ENCODE measurements around the gene AFG1L. TPM values are rescaled to one million over a fixed set of nuclear protein-coding genes. Genes with fewer than 3 reads are reported as not detected.

Gene AFG1L
- total and polyA plus RNA-seq, 10 donors = 1.8 to 13.0 (median 4.4) TPM

DNA sequence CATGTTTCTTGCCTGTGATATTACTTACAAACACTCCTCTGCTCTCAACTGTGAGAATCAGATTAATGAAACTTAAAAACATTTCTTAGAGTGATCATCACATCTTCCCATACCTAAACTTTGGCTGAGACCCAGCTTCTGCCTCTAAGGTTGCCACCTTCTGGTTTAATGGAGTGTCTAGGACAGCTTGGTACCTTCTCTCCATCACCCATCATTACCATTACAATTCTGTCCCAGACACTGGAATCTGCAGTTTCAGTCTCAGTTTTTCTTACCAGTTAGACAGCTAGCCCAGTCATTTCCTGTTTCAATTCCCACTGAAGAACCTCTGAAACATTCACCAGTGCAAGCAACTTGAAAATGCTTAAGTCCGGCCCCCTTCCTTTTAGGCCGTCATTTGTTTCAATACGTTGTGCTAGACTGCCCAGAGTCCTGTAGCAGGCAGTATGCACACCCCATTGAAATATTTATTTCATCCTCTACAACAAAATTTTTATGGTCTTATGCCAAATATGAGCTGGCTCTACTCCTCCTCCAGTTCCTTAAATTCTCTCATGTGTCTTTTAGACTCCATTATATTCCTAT, 158.8 kb downstream of the AFG1L start:
- no peak for TF ChIP-seq POLR2AphosphoS5 (IDR thresholded peaks at IDR 0.05)
- TF ChIP-seq POLR2A (IDR thresholded peaks at IDR 0.05) = no peak
- TF ChIP-seq, protein P1, sequence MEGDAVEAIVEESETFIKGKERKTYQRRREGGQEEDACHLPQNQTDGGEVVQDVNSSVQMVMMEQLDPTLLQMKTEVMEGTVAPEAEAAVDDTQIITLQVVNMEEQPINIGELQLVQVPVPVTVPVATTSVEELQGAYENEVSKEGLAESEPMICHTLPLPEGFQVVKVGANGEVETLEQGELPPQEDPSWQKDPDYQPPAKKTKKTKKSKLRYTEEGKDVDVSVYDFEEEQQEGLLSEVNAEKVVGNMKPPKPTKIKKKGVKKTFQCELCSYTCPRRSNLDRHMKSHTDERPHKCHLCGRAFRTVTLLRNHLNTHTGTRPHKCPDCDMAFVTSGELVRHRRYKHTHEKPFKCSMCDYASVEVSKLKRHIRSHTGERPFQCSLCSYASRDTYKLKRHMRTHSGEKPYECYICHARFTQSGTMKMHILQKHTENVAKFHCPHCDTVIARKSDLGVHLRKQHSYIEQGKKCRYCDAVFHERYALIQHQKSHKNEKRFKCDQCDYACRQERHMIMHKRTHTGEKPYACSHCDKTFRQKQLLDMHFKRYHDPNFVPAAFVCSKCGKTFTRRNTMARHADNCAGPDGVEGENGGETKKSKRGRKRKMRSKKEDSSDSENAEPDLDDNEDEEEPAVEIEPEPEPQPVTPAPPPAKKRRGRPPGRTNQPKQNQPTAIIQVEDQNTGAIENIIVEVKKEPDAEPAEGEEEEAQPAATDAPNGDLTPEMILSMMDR (IDR thresholded peaks at IDR 0.05 in 8 of 11, conservative IDR thresholded peaks at IDR 0.05 in 3 of 11) = no peak
- peaks cover 0 to 24% (median 15%) of the 10 kb centered on the region in 6 donors for H3K4me1 ChIP-seq
- H3K27me3 ChIP-seq (replicated peaks in 1 of 7) = no peaks in the 10 kb centered on the region
- 11 to 26% (median 13%) methylated on average over 3 of the region's 3 CpGs for WGBS, 5 donors
- H3K4me3 ChIP-seq = no peak overlapping the region
- H3K9me3 ChIP-seq = no peaks in the 10 kb centered on the region
- H3K27ac ChIP-seq = peak overlapping the region in 6 of 8 donors; percentile 40 to 76 (median 61)
- no peaks in the 10 kb centered on the region for H3K36me3 ChIP-seq
- intact Hi-C loops (cut with DNase I; ENCODE audit: low total_unique reads) = no loop called here
- no peak for DNase-seq

DNA sequence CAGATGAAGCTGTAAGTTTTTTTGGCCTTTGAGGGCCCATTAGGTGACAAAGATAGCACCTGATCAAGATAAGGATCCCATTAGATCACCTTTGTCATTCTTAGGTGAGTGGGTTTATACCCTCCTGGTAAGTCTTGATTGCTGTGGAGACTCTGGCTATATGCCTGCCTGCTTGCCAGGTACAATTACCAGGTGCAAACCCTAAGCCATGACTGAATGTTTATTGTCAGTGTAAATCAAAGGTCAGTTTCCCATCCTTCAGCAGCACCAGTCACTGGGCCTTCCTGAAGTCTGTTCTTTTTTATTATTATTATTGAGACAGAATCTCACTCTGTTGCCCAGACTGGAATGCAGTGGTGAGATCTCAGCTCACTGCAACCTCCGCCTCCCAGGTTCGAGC, 159.5 kb downstream of the AFG1L start:
- 97 to 100% (median 100%) methylated on average over 2 of the region's 2 CpGs for WGBS, 5 donors
- Histone ChIP-seq H3K36me3 (no peaks in the 10 kb centered on the region), H3K27me3 (replicated peaks in 1 of 7) (no peaks in the 10 kb centered on the region), H3K9me3 (no peaks in the 10 kb centered on the region), H3K4me1 (peaks cover 0 to 24% (median 15%) of the 10 kb centered on the region in 6 donors), H3K27ac (peak overlapping the region in 3 of 8 donors; percentile 62 to 76 (median 63)), H3K4me3 (no peak overlapping the region)
- DNase-seq = no peak
- intact Hi-C loops (cut with DNase I; ENCODE audit: low total_unique reads) = no loop called here
- TF ChIP-seq POLR2AphosphoS5 (IDR thresholded peaks at IDR 0.05) (no peak), POLR2A (IDR thresholded peaks at IDR 0.05) (no peak)
- TF ChIP-seq, protein P1 (IDR thresholded peaks at IDR 0.05 in 8 of 11, conservative IDR thresholded peaks at IDR 0.05 in 3 of 11) = no peak

DNA sequence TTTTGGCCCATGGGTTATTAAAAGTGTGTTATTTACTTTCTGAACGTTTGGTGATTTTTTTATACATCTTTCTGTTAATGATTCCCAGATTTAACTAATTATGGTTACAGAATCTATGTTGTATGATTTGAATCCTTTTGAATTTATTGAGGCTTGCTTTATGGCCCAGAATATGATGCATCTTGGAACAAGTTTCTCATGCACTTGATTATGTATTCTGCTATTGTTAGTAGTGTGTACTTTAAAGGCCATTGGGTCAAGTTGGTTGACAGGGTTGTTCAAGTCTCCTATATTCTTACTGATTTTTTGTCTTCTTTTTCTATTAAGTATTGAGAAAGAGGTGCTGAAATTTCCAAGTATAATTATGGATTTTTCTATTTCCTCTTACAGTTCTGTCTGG, 160.8 kb downstream of the AFG1L start:
- intact Hi-C loops (cut with DNase I; ENCODE audit: low total_unique reads) = no loop called here

DNA sequence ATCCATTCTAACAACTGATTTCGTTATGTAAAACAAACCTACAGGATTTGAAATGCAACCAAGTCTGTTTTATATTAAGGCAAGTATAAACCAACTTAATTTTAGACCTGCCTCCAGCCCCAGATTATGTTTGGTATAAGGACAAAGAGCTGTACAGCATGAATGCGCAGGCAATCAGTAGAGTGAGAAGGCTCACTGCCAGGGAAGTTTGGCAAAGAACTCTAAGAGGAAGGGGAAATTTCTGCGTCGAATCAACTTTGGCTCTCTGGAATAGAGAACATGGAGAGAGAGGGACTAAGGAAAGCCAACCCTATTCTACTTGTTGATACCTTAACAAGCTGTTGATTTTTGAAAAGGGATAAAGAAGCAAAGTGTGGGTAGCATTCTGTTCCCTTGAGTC, 168.9 kb downstream of the AFG1L start:
- Histone ChIP-seq H3K4me3 (no peak overlapping the region), H3K36me3 (no peaks in the 10 kb centered on the region), H3K9me3 (no peaks in the 10 kb centered on the region), H3K4me1 (peaks cover 0 to 11% (median 3%) of the 10 kb centered on the region in 6 donors), H3K27ac (peak overlapping the region in 5 of 8 donors; percentile 3 to 40 (median 21)), H3K27me3 (replicated peaks in 1 of 7) (no peaks in the 10 kb centered on the region)
- TF ChIP-seq POLR2AphosphoS5 (IDR thresholded peaks at IDR 0.05) = no peak
- intact Hi-C loops (cut with DNase I; ENCODE audit: low total_unique reads) = no loop called here
- no peak for DNase-seq
- 44 to 62% (median 56%) methylated on average over 4 of the region's 4 CpGs for WGBS, 5 donors

More for the DNA sequence above, 160.8 kb downstream of the AFG1L start:
- Histone ChIP-seq H3K4me3 (no peak overlapping the region), H3K4me1 (peaks cover 0 to 24% (median 15%) of the 10 kb centered on the region in 6 donors), H3K9me3 (no peaks in the 10 kb centered on the region), H3K27me3 (replicated peaks in 1 of 7) (no peaks in the 10 kb centered on the region), H3K36me3 (no peaks in the 10 kb centered on the region), H3K27ac (no peak overlapping the region)
- WGBS, 5 donors = 62 to 79% (median 75%) methylated on average over 1 of the region's 1 CpG
- TF ChIP-seq, protein P1 (IDR thresholded peaks at IDR 0.05 in 8 of 11, conservative IDR thresholded peaks at IDR 0.05 in 3 of 11) = no peak
- TF ChIP-seq POLR2AphosphoS5 (IDR thresholded peaks at IDR 0.05) (no peak), POLR2A (IDR thresholded peaks at IDR 0.05) (no peak)
- no peak for DNase-seq

All from spleen (tissue), 11 donors.